ENCODE data around the gene AGRN.
A peak's percentile ranks its signal among the peaks of the same experiment; 100 is the strongest.

The AGRN gene

DNA sequence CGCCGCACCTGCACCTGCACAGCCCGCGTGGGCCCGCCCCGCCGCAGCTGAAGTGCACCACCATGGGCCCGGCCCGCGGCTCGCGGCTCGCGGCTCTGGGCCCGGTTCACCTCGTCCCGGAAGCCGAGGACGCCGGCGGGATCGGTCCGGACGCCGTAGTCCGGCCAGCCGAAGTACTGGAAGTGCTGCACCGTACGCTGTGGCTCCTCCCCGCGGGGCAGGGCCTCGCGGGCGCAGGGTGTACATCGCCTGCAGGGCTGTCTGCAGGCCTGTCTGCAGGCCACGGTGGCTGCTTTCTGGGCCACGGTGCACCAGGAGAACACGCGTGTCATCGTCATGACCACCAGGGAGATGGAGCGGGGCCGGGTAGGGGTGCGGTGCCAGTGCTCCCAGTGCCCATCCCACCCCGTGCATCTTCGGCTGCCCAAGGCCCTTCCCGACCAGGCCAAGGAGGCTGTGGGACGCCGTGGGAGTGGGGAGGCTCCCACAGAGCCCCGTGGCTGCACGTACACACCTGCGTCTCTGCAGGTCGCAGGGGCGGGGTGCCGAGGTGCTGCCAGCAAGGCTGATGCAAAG lies 47.5 kb downstream of the AGRN start:
- no peak overlapping the region for H3K4me3 ChIP-seq (replicated peaks; ENCODE audit: low read depth, low read length)
- TF ChIP-seq, protein P1, sequence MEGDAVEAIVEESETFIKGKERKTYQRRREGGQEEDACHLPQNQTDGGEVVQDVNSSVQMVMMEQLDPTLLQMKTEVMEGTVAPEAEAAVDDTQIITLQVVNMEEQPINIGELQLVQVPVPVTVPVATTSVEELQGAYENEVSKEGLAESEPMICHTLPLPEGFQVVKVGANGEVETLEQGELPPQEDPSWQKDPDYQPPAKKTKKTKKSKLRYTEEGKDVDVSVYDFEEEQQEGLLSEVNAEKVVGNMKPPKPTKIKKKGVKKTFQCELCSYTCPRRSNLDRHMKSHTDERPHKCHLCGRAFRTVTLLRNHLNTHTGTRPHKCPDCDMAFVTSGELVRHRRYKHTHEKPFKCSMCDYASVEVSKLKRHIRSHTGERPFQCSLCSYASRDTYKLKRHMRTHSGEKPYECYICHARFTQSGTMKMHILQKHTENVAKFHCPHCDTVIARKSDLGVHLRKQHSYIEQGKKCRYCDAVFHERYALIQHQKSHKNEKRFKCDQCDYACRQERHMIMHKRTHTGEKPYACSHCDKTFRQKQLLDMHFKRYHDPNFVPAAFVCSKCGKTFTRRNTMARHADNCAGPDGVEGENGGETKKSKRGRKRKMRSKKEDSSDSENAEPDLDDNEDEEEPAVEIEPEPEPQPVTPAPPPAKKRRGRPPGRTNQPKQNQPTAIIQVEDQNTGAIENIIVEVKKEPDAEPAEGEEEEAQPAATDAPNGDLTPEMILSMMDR (IDR thresholded peaks at IDR 0.05; ENCODE audit: low read depth, low read length, missing control alignments) = no peak
- DNase-seq (ENCODE audit: extremely low read depth, low read depth) = no peak

DNA sequence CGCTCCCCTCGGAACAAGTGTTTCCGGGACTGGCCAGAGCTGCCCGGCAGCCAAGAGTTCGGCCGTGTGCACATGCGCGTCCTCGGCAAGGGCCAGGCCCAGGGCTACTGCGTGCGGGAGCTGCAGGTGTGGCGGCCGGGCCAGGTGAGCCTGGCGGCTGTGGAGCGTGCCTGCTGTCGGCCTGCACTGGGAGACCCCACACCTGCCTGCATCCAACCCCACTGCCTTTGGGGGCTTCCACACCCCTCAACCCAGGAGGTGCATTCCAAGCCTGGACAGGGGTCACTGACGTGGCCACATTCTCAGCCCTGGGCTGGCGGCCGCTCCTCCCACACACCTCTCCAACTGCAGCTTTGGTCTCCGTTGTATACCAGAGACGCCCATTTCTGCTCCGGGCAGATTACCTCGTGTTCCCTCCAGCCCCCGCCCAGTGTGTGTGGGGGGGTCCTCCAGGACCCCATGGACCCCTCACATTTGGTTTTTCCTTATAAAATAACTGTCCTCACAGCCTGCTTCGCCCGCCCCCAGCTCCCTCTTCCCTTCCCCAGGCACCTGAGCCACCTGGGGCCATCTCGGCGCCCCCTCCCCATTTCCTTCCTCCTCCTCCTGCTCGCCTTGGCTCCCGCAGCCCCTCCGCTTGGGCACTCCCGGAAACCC lies 48.1 kb downstream of the AGRN start:
- TF ChIP-seq, protein P1 (IDR thresholded peaks at IDR 0.05; ENCODE audit: low read depth, low read length, missing control alignments) = no peak
- 0 out of 2 replicates have a peak overlapping the region, but pooled peaks have one; percentile 47 for H3K4me3 ChIP-seq (replicated peaks; ENCODE audit: low read depth, low read length)
- DNase-seq (ENCODE audit: extremely low read depth, low read depth) = no peak

DNA sequence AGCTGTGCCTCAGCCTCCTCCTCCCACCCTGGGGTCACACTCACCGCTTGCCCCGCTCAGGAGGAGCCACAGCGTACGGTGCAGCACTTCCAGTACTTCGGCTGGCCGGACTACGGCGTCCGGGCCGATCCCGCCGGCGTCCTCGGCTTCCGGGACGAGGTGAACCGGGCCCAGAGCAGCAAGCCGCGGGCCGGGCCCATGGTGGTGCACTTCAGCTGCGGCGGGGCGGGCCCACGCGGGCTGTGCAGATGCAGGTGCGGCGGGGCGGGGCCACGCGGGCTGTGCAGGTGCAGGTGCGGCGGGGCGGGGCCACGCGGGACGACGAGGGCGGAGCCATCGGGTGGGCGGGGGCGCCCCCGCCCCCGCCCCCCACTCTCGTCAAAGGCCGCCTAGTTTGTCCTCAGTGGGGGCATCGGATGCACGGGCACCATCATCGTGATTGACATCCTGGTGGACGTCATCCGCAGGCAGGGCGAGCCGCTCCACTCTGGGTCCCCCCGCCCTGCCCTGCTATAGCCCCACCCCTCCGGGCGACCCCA lies 48.7 kb downstream of the AGRN start:
- no peak for DNase-seq (ENCODE audit: extremely low read depth, low read depth)
- H3K4me3 ChIP-seq (replicated peaks; ENCODE audit: low read depth, low read length) = peak overlapping the region; percentile 47
- TF ChIP-seq, protein P1 (IDR thresholded peaks at IDR 0.05; ENCODE audit: low read depth, low read length, missing control alignments) = no peak

DNA sequence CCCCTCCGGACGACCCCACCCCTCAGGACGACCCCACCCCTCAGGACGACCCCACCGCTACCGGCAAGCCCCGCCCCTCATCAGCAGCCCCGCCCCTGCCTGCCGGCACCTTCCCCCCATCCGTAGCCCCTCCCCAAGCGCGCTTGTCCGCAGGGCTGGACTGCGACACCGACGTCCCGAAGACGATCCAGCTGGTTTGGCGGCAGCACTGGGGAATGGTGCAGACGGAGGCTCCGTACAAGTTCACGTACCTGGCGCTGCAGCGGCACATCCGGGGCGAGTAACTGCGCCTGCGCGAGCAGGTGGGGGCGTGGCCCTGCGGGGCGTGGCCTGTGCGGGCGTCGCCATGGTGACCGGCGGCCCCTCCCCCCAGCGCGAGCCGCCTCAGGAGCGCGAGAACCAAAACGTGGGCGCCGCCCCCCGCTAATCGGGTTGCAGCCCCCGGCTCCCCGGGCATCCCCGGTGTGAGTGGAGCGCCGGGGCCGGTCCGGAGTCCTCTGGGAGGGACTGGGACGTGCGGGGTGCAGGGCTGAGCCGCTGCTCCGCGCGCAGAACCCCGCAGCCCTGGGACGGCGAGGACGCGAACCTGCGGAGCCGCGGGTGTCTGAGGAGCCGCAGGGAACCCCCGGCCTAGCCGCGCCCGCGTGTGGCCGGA lies 49.3 kb downstream of the AGRN start:
- H3K4me3 ChIP-seq (replicated peaks; ENCODE audit: low read depth, low read length) = peak overlapping the region; percentile 47
- no peak for DNase-seq (ENCODE audit: extremely low read depth, low read depth)
- TF ChIP-seq, protein P1 (IDR thresholded peaks at IDR 0.05; ENCODE audit: low read depth, low read length, missing control alignments) = no peak

DNA sequence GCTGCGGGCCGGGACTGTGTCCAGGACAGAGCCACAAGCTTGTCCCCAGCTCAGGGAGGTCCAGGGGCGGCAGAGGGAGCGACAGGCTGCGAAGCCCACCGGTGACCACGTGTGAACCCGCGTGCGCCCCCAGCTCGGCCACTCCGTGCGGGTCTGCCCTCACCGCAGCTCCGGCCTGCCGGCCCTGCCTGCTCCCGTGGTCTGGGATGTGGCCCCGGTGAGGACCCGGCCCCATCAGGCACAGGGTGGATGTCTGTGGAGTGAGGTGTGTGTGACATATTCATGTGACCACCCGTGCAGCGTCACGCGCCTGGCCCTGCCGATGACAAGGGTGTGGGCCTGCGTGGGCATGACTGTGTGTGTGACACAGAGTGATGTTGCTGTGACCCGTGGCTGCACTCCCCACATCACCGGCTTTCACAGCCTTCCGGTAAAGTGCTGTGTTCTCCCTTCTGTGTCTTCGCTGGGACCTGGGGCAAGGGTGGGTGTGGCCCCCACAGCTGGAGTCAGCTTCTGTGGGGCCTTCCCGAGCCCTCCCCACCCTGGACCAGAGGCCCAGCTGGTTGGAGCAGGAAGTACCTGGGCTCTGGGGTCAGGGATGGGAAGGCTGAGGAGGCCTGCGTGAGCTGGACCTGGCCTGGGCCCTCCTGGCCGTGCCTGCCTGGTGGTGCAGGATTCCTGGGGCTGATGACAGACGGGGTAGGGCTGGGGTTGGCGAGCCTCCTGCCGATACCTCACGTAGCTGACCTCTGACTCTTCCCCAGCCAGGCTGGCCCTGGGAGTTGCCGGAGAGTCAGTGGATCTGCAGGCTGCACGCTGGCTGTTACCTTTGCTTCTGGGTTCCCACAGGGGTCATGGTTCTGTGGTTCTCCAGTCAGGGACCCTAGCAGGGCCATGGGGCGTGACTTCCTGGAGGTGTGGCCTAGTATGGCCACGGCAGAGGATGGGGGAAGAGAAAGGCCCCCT lies 50.1 kb downstream of the AGRN start:
- DNase-seq (ENCODE audit: extremely low read depth, low read depth) = no peak
- H3K4me3 ChIP-seq (replicated peaks; ENCODE audit: low read depth, low read length) = peak overlapping the region; percentile 47
- TF ChIP-seq, protein P1 (IDR thresholded peaks at IDR 0.05; ENCODE audit: low read depth, low read length, missing control alignments) = no peak

Data from HFF-Myc (cell line).